GM12873 (cell line): ENCODE results near the gene MRRF.

Source experiments
- TF ChIP-seq, protein P1 (sequence below): IDR thresholded peaks from 2 replicates; pipeline ENCODE4 v1.5.1; 2012; ENCODE audit warnings: low read depth, mild to moderate bottlenecking, moderate library complexity, low read length, control low read depth; ENCODE audit not compliant: insufficient read depth; ENCODE audit errors: missing control alignments

The MRRF gene

DNA sequence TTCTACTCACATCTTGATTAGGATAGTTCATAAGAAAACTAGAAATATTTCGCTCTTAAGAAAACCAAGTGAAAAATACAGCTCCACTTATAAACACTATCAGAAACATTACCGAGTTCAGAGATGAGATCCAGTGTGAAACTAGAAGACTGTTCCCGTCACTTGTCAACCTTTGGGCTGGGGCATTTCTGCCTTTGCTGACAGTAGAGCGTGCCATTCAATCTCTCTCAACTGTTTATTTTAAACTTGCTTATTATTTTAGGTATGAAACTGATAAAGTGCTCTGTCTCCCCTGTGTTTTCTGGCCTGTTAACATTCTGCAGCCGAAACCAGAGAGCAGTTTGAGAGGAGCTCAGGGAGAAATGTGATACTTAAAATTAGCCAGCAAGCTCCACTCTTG lies 16.7 kb downstream of the MRRF start:
- TF ChIP-seq, protein P1, sequence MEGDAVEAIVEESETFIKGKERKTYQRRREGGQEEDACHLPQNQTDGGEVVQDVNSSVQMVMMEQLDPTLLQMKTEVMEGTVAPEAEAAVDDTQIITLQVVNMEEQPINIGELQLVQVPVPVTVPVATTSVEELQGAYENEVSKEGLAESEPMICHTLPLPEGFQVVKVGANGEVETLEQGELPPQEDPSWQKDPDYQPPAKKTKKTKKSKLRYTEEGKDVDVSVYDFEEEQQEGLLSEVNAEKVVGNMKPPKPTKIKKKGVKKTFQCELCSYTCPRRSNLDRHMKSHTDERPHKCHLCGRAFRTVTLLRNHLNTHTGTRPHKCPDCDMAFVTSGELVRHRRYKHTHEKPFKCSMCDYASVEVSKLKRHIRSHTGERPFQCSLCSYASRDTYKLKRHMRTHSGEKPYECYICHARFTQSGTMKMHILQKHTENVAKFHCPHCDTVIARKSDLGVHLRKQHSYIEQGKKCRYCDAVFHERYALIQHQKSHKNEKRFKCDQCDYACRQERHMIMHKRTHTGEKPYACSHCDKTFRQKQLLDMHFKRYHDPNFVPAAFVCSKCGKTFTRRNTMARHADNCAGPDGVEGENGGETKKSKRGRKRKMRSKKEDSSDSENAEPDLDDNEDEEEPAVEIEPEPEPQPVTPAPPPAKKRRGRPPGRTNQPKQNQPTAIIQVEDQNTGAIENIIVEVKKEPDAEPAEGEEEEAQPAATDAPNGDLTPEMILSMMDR: no peak

DNA sequence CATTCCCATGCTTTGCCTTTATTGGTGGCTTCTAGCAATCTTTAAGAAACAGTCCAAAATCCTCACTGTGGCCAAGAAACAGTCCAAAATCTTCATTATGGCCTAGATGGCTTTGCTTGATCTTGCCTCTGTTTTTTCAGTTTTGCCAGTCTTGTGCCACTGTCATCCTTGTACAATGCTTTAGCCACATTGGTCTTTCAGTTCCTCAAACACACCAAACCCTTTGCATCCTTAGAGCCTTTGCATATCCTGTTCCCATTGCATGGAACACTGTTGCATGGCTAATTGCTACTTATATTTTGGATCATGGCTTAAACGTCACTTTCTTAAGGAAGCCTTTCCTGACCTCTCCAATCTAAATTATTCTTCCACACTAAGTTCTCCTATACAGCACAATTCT lies 22.1 kb downstream of the MRRF start:
- TF ChIP-seq, protein P1: no peak

DNA sequence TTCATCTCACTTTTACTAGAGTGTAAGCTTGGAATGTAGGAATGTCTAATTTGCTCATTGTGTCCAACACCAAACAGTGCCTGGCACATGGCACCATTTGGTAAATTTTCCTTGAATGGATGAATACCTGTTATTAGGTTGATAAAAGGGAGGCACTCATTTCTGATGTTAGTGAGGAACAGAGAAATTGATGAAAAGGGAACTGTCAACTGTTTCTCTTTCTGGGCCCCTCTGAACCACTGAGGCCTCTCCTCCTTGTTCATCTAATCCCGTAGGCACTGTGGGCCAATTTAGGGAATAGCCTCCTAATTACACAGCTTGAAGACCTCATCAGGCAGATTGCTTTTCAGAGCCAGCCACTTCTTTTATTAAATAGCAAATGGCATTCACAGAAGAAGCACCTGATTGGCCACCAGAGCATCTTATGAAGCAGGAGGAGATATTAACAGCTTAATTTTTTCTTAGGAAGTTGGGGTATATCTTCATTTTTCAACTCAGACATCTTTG lies 22.6 kb downstream of the MRRF start:
- TF ChIP-seq, protein P1: no peak

DNA sequence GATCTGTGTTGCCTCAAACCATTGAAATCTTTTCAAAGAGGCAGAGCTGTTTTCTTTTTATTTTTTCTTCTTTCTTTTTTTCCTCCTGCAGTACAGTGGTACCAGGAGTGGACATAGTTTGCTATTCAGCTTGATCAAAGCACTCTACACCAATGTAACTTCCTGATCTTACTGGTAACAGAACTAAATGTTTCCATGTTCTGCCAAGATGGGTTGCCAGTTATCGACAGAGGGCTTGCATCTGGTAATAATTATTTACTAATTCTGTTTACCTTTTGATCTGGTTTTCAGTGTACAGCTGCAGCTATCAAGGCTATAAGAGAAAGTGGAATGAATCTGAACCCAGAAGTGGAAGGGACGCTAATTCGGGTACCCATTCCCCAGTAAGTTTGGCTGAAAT lies 26.8 kb downstream of the MRRF start:
- TF ChIP-seq, protein P1: no peak

DNA sequence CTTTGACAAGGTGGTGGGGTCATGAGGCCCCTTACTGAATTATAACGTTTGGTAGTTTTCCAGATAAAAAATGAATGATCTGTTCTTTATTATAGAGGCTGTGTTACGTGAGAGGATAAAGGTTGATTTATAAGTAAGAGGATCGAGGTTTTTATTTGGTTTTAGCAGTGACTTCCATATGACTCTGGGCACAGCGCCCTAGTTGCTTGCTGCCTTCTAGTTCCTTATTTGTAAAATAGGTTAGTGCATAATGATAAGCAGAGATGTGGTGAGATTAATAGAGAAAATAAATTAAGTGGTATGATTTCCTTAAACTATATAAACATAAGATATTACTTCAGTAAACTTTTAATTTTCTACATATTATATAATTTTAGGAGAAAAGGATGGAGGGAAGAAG lies 29.8 kb downstream of the MRRF start:
- TF ChIP-seq, protein P1: no peak

DNA sequence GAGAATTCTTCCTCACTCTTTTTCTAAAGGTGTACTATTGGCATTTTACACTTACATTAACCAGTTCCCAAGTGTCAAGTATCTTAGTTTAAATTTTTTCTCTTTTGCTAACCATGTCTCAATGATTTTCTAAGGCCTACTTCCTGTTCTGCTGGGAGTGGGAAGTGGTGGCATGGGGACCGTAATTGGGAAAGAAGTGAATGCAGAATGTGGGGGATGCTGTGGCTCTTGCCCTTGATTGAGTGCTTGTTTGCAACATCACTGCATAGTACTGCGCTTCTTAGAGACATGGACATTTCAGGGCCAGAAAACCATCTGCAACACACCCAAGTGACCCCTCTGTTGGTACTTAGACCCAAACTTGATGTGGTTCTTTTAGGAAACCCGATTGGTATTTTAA lies 32.8 kb downstream of the MRRF start:
- TF ChIP-seq, protein P1: no peak

DNA sequence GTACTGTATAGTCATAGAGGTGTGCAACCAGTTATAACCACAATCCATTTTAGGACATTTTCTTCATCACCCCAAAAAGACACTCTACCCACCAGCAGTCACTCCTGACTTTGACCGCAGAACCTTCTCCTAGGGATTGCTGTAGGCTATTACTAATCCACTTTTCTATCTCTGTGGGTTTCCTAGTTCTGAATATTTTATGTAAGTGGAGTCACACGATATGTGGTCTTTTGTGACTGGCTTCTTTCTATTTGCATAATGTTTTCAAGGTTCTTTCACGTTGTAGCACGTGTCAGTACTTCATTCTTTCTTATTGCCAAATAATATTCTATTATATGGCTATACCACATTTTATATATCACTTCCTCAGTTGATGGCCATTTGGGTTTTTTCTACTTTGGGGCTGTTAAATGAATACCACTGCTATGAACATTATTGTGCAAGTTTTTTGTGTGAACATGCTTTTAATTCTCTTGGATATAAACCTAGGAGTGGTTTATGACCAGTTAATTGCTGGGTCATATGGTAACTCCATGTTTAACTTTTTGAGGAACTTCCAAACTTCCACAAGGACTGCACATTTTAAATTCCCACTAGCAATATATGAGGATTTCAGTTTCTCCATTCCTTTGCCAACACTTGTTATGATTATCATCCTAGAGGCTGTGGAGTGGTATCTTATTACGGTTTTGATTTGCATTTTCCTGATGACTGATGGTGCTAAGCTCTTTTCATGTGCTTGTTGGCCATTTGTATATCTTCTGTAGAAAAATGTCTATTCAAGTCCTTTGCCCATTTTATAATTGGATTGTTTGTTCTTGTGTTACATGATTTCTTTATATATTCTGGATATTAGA lies 37.8 kb downstream of the MRRF start:
- TF ChIP-seq, protein P1: no peak
